NCI-H1436 treated with DMSO at 0.1 percent for 48 hours (cell line): Measurements from ENCODE around the gene TMSB10.
"Not testable (repeated sequence)": the region's sequence is repeated elsewhere in the genome, so short reads cannot be mapped to it uniquely, and the experiment has no call there.

Source experiments
- DNase-seq: peaks from one replicate; lab custom pipeline; 2025; lab: John Stamatoyannopoulos, UW

TMSB10 gene

DNA sequence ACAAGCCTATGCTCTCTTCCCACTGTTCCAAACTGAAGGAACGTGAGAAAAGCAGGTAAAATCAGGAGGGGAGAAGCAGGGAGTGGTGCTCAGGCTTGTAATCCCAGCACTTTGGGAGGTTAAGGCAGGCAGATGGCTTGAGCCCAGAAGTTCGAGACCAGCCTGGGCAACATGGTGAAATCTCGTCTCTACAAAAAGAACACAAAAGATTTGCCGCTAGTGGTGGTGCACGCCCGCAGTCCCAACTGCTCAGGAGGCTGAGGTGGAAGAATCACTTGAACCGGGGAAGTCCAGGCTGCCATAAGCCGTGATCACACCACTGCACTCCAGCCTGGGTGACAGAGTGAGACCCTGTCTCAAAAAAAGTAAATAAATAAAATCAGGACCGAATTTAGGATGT, 1.3 kb upstream of the TMSB10 start:
- DNase-seq, result no peak

DNA sequence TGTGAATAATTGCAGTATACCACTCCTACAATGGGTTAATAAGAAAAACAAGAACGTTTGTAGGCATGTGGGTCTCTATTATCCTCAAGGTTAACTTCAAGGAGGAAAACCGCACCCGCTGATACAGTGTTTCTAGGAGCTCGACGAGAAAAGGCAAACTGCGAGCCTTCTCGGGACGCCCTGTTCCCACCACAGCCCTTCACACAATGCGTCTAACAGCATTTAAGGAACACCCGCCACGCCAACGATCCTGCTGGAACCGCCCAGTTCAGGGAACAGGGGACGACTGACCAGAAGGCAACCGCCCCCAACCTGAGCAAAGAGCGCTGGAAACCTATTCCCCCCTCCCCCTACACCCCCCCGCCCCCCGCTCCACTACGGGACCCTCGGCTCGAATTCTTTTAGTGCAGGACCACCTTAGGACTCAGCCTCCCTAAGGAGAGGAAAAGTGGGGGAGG, 710 bp upstream of the TMSB10 start:
- no peak for DNase-seq

DNA sequence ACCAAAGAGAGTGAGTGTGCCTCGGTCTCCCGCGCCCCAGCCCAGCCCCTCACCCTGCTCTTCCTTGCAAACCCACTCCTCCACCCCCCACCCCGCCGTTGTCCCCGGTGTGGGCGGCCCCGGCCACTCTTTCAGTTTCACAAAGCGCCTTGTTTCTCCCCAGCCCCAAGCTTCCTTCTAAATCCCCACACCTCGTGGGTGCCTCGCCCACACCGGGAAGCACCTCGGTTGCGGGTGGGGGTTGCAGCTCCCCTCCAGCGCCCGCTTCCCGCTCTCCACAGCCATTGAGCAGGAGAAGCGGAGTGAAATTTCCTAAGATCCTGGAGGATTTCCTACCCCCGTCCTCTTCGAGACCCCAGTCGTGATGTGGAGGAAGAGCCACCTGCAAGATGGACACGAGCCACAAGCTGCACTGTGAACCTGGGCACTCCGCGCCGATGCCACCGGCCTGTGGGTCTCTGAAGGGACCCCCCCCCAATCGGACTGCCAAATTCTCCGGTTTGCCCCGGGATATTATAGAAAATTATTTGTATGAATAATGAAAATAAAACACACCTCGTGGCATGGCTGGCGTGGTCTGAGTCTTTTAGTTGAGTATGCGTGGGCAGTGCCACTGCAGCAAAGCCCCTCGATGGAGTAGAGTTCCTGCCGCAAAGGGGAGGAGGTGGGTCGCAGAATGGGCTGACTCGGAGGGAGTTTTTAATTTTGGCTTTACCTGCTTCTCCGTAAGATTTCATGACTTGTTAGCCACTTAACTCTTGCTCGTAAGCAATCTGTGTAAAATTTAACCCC, 848 bp downstream of the TMSB10 start:
- no peak for DNase-seq

DNA sequence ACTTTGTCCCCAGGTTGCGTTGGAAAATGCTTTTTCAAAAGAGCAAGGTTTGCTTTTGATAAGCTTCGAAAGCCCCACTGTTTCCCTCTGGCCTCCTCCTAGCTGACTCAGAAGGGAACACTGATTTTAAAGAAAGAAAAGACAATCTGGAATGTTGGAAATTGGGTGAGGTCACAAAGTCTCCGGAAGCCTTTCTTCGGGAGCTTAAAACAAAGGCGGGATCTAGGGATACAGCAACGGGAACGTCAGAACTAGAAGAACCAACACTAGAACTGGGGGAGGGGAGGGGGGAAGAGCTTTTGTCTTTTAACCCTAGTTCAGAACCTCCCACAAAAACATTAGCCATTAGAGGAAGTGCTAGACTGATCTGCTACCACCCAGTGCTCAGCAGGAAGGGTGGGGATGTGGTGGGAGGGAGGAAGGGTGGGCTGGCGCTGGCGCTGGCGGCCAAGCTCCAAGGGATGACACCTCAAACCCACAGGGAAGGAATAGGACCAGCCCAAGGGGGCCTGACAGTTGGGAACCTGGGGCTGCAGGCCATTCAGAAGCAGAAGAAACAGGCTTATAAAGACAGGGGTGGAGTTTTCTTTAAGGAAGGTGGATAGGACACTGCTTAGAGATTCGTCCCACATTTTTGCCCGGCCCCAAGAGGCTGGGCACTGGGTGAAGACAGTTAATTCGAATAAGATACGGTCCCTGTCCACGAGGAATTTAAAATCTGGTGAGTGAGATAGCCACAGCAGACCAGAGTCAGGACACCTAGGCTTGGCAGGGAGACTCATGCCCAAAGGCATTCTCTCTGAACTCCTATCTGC, 1.7 kb downstream of the TMSB10 start:
- DNase-seq, result no peak

DNA sequence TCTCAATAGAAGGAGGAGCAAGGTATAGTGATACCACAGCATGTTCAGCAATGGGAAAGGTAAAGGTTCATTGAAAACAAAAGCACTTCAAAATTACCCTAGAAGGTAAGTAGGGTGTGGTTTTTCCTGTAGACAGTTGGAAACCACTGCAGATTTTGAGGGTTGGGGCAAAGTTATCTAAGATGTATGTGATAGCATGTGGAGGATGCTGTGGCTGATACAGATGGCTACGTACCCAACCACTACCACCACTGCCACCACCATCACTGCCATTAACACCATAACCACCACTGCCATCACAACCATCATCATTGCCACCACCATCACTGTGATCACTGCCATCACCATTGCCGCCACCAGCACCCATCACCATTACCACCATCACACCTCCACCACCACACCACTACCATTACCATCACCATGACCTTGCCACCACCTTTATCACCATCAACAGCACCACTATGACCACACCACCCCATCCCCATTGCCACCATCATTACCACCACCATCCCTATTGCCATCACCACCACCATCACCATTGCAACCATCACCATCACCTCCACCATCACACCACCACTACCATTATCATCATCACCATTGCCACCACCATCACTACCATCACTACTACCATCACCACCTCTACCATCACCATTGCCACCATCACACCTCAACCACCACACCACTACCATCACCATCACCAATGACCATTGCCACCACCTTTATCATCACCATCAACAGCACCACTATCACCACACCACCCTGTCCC, 3.7 kb downstream of the TMSB10 start:
- DNase-seq, result no peak

DNA sequence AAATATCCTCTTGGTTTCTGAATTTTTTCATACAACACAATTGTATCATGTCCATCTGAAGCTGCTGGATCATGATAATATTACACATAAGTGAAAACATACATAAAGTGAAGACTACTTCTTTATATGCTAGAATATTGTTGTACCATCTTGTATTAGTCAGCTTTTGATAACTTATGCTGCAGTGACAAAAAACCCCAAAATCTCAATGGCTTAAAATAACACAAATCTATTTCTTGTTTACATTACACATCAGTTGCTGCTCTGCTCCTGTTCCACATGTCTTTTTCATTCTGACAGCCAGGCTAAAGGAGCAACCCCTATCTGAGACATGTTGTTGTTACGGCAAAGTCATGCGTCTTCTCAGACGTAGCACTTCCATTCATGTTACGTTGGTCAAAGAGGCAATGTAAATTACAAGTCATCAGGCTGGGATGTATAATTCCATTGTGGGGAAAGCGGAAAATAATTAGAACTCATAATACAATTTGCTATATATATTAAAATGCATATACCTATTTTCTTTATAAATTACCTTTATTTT, 5.8 kb downstream of the TMSB10 start:
- no peak for DNase-seq

DNA sequence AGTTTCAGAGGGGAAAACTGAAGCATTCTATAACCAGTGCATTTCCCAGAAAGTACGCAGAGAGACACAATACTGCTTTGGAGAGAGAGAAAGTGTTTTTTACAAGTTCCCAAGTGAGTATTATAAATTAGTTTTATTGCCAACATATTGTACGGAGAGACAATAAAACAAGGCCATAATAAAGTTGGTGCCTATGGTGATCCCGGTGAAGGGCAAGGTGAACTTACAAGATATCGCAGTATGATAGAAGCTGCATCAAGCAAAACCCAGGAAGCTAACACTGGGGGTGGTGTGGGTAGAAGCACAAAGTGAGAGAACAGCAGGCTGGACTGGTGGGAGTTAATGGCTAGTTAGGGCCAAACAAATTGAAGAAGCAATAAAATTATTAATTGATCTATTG, 7.5 kb downstream of the TMSB10 start:
- no peak for DNase-seq

DNA sequence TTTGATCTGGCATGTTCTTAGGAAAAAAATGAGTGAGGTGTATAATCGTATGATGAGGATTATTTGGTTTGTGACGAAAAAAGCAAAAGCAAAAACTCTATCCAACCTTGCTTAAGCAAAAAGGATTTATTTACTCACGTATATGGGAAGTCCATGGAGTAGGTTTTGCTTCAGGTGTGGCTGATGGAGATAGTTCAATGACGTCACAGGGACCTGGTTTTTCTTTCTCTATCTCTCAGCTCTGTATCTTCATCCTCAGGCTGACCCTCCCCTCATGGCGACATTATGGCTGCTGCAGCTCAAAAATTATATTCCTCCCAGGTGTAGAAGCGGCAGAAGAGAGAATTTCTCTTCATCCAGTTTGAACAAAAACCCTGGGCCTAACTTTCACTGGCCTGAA, 8.9 kb downstream of the TMSB10 start:
- DNase-seq, result no peak

DNA sequence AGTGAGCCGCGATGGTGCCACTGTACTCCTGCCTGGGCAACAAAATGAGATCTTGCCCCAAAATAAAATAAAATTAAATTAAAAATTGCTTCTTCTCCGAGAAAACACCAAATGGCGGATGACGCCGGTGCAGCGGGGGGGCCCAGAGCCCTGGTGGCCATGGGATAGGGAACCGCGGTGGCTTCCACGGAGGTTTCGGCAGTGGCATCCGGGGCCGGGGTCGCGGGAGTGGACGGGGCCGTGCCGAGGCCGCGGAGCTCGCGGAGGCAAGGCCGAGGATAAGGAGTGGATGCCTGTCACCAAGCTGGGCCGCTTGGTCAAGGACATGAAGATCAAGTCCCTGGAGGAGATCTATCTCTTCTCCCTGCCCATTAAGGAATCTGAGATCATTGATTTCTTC, 10.2 kb downstream of the TMSB10 start:
- not testable (repeated sequence) for DNase-seq

DNA sequence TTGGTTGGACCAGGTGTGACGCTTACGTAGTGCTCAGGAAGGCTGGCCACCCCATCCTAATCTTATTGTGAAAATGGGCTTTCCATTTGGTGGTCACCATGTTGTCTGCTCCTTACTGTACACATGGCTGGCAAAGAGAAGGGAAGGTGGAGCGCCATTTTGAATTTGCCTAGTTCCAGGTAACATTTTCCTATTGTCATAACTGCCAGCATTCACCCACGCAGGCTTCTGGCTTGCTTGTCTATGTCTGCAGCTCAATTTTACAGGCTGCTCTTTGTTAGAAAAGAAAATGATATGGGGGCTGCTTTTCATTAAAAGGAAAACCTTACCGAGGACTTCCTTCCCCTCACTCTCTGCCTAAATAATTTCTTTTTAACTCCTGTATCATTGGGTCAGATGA, 12.4 kb downstream of the TMSB10 start:
- not testable (repeated sequence) for DNase-seq

DNA sequence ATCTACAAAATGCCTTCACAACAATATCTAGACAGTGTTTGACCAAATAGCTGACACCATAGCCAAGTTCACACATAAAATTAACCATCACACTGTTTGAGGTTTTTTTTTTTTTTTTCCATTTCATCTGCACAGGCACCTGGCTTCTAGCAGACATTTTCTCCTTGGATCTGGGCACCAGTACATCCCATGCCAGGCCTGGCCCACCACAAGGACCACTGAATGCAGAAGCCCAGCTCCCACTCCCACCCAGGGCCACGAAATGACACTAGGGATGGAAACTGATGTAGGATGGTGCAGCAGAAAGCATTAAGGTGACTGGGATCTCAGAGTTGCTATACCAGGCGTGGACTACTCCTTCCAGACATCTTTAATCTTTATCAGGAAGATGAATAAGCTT, 13.0 kb downstream of the TMSB10 start:
- no peak for DNase-seq

DNA sequence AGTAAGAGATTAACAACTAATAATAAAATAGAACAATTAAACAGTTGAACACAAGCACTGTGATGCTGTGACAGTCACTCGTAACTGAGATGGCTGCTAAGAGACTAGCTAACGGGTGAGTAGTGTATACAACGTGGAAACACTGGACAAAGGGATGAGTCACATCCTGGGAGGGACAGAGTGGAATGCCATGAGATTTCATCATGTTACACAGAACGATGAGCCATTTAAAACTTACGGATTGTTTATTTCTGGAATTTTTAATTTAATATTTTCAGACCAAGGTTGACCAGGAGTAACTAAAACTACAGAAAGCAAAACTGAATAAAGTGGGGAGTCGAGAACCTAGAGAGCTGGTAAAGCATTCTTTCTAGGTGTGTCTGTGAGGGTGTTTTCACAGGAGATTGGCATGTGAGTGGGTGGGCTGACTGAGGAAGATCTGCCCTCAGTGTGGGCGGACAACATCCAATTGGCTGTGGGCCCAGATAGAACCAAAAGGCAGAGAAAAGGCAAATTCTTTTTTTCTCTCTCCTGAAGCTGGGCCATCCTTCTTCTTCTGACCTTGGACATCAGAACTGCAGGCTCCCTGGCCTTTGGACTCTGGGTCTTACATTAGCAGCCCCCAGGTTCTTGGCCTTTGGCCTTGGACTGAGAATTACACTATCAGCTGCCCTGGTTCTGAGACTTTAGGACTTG, 14.6 kb downstream of the TMSB10 start:
- no peak for DNase-seq

DNA sequence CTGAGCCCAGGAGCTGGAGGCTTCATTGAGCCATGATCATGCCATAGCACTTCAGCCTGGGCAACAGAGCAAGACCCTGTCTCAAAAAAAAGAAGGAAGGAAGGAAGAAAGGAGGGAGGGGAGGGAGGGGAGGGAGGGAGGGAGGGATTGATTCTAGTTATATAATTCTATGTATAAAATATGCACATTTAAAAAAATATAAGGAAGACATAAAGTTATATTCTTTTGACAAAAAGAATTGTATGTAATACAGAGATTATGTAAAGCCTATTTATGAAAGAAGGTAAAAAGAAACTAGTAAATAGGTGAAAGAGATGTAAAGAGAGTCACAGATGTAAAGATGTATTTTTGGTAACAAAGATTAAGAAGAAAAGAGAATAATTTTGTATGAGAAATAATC, 17.6 kb downstream of the TMSB10 start:
- DNase-seq, result no peak

DNA sequence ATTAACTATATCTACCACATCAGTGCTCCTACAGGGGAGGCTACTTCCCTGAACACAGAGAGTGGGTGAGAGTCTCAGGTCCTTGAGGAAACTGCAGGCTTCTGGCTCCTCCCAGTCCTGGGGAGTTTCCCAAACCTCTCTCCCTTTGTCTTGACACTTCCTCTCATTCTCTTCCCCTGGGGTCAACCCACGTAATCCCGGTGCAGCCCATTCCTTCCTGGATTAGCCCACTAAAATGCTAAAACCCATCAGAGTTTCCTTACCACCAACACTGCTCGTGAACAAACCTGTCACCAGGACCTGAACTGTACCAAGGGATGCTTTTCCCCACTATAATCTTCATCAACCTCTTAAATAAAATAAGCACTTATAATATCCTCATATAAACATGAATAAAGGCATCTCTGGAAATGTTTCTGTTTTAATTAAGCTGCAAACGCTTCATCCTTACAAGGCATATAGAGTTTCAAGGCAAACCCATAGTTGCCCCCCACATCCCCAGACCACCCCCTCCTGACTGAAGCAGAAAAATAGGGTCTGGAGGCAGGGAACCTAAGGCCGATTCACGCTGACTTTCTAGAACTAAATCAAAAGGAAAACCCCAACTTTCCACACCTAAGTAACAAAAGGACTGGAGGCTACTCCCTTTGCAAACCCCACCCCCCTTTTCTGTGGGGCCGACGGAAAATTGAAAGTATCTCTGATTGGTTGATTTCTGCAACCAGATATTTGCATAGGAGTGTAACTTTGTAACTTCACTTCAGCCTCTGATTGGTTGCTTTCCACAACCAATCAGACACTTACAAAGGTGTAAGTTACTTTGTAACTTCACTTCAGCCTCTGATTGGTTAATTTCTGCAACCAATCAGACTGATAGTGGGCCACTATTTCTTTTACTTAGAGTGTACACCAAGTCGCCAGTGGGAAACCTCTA, 19.0 kb downstream of the TMSB10 start:
- no peak for DNase-seq

DNA sequence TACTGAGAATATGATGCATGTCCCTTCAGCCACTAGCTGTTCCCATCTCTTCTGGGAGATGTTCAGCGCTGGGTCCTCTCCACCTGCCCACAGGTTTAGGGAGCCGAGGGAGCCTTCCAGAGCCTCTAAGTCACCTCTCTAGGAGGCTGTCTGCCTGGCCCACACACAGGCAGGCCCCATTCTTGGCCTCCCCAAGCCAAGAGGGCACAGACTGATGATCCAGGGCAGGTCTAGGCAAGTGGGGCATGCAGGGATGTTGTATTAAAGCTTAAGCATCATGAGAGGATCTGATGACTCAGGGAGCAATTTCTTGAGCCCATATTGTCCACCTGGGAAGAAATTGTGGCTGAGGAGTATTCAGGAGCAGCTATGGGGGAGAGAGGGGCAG, 19.9 kb downstream of the TMSB10 start:
- DNase-seq, result no peak

DNA sequence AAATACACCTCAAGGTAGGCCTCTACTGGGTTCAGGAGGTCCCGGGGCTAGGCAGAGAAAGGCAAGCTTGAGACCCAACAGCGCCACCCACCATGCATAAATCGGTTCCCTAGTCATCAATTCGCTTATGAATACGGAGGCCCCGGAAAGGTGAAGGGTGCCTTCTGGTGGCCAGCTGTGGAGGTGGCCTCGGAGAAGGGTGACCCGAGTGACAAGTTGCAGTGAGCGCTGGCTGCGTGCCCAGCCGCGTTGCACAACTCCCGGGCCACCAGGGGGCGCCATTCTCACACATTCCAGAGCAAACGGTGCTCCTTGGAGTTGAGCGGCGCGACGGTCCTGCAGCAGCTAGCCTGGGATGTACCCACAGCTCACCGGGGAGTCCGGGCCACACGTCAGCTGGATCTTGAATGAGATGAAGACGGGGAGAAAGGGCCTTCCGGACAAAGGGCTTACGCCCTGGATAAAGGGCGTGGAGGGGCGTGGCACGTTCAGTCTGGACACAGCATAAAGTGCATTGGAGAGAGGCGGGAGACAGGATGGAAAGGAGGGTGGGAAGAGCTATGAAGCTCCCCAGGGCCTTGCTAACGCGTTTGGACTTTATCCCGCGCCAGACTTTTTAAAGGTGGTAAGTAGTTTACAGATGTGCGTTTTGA, 20.4 kb downstream of the TMSB10 start:
- DNase-seq, result peak; percentile 61

DNA sequence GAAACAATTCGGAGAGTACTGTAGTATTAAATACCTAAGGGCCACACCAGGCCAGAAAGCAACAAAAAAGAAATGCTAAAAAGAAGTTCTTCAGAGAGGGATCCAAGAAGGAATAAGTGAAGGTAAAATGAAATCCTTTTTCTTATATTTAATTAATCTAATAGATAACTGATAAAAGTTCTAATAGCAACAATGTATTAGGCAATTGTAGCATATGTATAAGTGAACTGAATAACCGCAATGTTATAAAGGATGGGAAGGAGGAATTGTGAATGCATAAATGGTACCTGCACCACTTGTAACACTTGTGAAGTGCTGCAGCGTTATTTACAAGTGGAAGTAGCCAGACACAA, 21.8 kb downstream of the TMSB10 start:
- no peak for DNase-seq

DNA sequence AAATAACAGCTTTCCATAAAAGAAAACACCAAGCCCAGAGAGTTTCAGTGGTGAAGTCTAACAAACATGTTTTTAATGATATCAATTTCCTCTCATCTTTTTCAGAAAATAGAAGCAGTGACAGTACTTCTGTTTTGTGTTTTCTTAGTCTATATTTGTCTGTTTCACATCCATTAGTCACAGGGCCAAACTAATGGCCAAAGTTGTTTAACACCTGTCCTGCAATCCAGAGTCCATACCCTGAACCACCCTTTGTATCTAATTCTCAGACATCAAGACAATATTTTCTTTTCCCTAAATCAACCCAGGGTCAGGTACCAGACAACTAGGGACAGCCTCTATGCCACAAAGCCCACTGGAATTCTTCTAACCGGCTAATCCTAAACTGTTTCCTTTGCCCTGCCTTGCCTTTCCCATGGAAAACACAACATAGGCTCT, 25.9 kb downstream of the TMSB10 start:
- DNase-seq, result no peak

DNA sequence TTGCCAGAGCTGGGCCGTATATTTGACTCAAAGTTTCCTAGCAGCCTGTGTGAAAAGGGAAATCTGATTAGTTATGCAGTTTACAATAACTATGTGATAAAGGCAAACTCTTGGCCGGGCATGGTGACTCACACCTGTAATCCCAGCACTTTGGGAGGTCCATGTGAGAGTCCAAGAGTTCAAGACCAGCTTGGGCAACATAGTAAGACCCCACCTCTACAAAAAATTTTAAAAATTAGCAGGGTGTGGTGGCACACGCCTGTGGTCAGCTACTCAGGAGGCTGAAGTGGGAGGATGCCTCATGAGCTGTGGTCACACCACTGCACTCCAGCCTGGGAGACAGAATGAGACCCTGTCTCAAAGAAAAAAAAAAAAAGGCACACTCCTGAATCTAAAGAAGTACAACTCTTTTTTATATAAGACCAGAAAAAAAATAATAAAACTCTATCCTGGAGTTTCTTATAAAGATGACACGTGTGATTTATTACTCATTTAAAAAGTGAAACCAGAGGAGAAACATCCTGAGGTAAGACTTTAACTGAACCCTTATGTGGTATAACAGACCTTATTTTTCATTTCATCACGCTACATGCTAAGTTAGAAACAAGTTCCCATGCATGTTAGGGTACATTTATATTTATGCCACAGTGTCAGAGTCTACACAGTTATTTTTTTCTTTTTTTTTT, 32.9 kb downstream of the TMSB10 start:
- no peak for DNase-seq
